ENCODE results near the gene KCNRG.
"Not testable (repeated sequence)": the region's sequence is repeated elsewhere in the genome, so short reads cannot be mapped to it uniquely, and the experiment has no call there.

KCNRG gene

DNA sequence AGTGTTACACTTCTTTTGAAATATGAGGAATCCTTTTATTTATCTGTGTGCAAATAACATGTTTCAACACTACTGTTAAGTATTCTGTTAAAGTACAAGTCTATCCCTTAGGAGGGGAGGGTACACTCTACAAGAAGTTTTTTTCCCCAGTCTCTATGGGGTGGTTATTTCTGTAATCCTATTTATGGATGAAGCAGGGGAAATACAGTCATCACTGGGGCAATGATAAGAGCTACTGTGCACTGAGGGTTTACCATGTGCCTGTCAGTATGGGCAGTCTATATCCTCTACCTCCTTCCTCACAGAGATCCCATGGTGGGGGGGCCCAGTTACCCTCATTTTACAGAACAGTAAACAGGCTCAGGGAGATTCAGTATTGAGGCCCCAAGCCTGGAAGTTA lies 35.0 kb upstream of the KCNRG start:
- TF ChIP-seq, protein P1, sequence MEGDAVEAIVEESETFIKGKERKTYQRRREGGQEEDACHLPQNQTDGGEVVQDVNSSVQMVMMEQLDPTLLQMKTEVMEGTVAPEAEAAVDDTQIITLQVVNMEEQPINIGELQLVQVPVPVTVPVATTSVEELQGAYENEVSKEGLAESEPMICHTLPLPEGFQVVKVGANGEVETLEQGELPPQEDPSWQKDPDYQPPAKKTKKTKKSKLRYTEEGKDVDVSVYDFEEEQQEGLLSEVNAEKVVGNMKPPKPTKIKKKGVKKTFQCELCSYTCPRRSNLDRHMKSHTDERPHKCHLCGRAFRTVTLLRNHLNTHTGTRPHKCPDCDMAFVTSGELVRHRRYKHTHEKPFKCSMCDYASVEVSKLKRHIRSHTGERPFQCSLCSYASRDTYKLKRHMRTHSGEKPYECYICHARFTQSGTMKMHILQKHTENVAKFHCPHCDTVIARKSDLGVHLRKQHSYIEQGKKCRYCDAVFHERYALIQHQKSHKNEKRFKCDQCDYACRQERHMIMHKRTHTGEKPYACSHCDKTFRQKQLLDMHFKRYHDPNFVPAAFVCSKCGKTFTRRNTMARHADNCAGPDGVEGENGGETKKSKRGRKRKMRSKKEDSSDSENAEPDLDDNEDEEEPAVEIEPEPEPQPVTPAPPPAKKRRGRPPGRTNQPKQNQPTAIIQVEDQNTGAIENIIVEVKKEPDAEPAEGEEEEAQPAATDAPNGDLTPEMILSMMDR (IDR thresholded peaks at IDR 0.05; ENCODE audit: low read length, missing control alignments), result no peak
- DNase-seq (ENCODE audit: low read depth), result peak; percentile 10
- no peak overlapping the region for H3K4me3 ChIP-seq (replicated peaks; ENCODE audit: low read depth, low read length)

DNA sequence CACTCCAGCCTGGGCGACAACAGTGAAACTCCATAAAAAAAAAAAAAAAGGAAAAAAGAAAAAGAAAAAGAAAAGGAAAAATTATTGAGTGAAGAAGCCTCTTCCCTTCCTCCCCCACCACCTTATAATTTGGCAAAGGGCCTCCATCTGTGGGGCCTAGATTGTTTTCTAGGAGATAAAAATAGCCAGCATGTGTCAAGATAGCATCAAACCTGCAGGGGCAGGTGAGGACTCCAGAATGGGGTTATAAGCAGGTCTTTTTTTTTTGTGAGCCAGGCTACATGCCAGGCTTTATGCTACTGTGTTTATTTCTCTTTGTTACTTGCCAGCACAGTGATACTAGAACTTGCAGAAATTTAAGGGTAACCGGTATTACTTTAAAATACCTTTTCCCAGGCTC lies 30.1 kb upstream of the KCNRG start:
- no peak for DNase-seq (ENCODE audit: low read depth)
- TF ChIP-seq, protein P1 (IDR thresholded peaks at IDR 0.05; ENCODE audit: low read length, missing control alignments), result no peak

GRCh38 chr13:49986471-49986870 lies 28.8 kb upstream of the KCNRG start:
- TF ChIP-seq, protein P1 (IDR thresholded peaks at IDR 0.05; ENCODE audit: low read length, missing control alignments), result no peak
- no peak for DNase-seq (ENCODE audit: low read depth)
- no peak overlapping the region for H3K4me3 ChIP-seq (replicated peaks; ENCODE audit: low read depth, low read length)

More for the DNA sequence above, 30.1 kb upstream of the KCNRG start:
- no peak overlapping the region for H3K4me3 ChIP-seq (replicated peaks; ENCODE audit: low read depth, low read length)

DNA sequence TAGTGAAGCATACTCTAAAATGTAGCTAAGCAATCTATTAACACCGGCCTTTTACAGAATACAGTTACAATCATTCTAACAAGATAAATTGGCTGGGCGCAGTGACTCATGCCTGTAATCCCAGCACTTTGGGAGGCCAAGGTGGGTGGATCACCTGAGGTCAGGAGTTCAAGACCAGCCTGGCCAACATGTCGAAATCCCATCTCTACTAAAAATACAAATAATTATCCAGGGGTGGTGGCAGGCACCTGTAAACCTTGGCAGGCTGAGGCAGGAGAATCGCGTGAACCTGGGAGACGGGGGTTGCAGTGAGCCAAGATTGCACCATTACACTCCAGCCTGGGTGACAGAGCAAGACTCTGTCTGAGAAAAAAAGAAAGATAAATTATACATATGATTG lies 24.6 kb upstream of the KCNRG start:
- DNase-seq (ENCODE audit: low read depth); H3K4me3 ChIP-seq (replicated peaks; ENCODE audit: low read depth, low read length): not testable (repeated sequence)

- DNase-seq (ENCODE audit: low read depth), result no peak
- TF ChIP-seq, protein P1 (IDR thresholded peaks at IDR 0.05; ENCODE audit: low read length, missing control alignments), result no peak
- no peak overlapping the region for H3K4me3 ChIP-seq (replicated peaks; ENCODE audit: low read depth, low read length)
Observed at GRCh38 chr13:49993111-49993510, 22.1 kb upstream of the KCNRG start.

DNA sequence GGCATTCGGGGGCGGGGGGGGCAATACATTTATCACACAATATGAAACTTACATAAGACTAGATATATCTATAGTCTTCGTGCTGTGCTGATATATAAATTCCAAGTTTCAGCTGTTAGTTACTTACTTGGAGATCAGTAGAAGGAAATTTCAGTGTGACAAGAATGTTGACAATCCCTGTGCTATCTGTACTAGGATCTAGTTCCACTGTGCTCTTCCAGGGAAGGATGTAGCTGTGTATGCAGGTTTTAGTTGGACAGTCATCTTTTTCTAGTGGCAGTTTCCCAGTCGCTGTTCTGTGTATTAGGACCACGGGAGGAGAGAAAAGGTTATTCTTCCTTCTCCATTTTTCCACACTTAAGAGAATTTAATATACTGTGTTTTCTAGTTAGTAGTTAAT lies 21.6 kb upstream of the KCNRG start:
- no peak overlapping the region for H3K4me3 ChIP-seq (replicated peaks; ENCODE audit: low read depth, low read length)
- TF ChIP-seq, protein P1 (IDR thresholded peaks at IDR 0.05; ENCODE audit: low read length, missing control alignments), result no peak
- DNase-seq (ENCODE audit: low read depth), result no peak

DNA sequence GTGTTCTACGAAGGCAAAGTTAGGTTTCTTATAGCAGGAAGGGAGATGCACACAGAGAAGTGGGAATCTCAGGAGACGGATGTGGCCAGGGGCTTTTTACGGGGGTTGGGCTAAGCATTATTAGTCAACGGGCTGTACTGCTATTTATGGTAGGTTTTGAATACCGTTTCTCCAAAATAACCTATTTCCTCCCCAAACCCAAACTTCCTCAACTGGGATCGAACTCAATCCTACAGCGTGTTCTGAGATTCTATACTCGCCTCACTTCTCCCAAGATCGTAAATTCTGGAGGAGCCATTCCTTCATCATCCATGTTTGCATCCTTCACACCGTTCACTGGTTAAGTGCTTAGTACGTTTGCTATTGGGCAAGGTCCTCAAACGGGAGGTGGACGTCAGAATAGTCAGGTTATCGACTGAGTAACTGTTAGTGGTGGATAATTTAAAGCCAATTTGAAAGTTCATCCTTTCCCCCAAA lies 19.6 kb upstream of the KCNRG start:
- TF ChIP-seq, protein P1 (IDR thresholded peaks at IDR 0.05; ENCODE audit: low read length, missing control alignments), result no peak
- DNase-seq (ENCODE audit: low read depth), result no peak
- H3K4me3 ChIP-seq (replicated peaks; ENCODE audit: low read depth, low read length), result peak overlapping the region; percentile 72

Data from fibroblast of pulmonary artery (primary cell).